ENCODE results near the gene GGACT. TPM values are rescaled to one million over a fixed set of nuclear protein-coding genes. Genes with fewer than 3 reads are reported as not detected.

Gene GGACT
- total RNA-seq, 2 donors from 2014 or later, result 4.9 to 17.8 TPM

DNA sequence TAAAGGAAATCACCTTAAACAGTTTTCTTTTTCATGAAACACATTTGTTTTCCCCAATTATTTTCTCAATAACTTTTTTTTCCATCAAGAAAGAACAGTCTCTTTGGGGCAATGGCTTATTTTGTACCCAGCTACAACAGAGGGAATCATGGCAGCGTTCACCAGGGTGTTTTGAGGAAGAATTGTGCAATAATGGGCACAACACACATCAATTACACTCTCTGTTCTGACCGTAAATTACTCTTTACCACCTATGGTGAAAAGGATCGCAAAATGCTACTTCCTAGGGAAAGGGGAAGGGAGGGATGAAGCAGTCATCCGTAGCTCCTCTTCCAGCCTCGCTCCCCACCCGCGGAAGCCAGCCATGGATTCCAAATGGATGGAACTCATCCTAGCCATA is 47.4 kb upstream of the GGACT start:
- 89 to 96% methylated on average over 7 of the region's 7 CpGs for WGBS, 2 donors
- no peak overlapping the region for H3K27ac ChIP-seq
- H3K4me3 ChIP-seq, result no peak overlapping the region
- H3K27me3 ChIP-seq, result no peaks in the 10 kb centered on the region
- no peaks in the 10 kb centered on the region for H3K4me1 ChIP-seq
- no peak for ATAC-seq
- intact Hi-C loops (cut with DNase I), result no loop called here
- H3K9me3 ChIP-seq, result no peaks in the 10 kb centered on the region
- TF ChIP-seq POLR2A (IDR thresholded peaks at IDR 0.05), result no peak
- TF ChIP-seq, protein P1, sequence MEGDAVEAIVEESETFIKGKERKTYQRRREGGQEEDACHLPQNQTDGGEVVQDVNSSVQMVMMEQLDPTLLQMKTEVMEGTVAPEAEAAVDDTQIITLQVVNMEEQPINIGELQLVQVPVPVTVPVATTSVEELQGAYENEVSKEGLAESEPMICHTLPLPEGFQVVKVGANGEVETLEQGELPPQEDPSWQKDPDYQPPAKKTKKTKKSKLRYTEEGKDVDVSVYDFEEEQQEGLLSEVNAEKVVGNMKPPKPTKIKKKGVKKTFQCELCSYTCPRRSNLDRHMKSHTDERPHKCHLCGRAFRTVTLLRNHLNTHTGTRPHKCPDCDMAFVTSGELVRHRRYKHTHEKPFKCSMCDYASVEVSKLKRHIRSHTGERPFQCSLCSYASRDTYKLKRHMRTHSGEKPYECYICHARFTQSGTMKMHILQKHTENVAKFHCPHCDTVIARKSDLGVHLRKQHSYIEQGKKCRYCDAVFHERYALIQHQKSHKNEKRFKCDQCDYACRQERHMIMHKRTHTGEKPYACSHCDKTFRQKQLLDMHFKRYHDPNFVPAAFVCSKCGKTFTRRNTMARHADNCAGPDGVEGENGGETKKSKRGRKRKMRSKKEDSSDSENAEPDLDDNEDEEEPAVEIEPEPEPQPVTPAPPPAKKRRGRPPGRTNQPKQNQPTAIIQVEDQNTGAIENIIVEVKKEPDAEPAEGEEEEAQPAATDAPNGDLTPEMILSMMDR (IDR thresholded peaks at IDR 0.05), result no peak
- peaks cover 0 to 14% of the 10 kb centered on the region in 2 donors for H3K36me3 ChIP-seq (replicated peaks in 1 of 2; ENCODE audit: insufficient read depth in 1 of 2, low read depth in 2 of 2)
- no peak for DNase-seq

GRCh38 chr13:100634696-100635095 is 46.1 kb upstream of the GGACT start:
- DNase-seq (no peak), ATAC-seq (no peak)
- no peak overlapping the region for H3K4me3 ChIP-seq
- H3K4me1 ChIP-seq, result no peaks in the 10 kb centered on the region
- WGBS, 2 donors, result 84 to 93% methylated on average over 12 of the region's 12 CpGs
- H3K36me3 ChIP-seq (replicated peaks in 1 of 2; ENCODE audit: insufficient read depth in 1 of 2, low read depth in 2 of 2), result peaks cover 0 to 14% of the 10 kb centered on the region in 2 donors
- intact Hi-C loops (cut with DNase I), result no loop called here
- no peaks in the 10 kb centered on the region for H3K27me3 ChIP-seq
- no peak for TF ChIP-seq POLR2A (IDR thresholded peaks at IDR 0.05)
- TF ChIP-seq, protein P1 (IDR thresholded peaks at IDR 0.05), result no peak
- no peaks in the 10 kb centered on the region for H3K9me3 ChIP-seq
- no peak overlapping the region for H3K27ac ChIP-seq

GRCh38 chr13:100633461-100633860 is 44.9 kb upstream of the GGACT start:
- 44 to 92% methylated on average over 2 of the region's 2 CpGs for WGBS, 2 donors
- peaks cover 0 to 14% of the 10 kb centered on the region in 2 donors for H3K36me3 ChIP-seq (replicated peaks in 1 of 2; ENCODE audit: insufficient read depth in 1 of 2, low read depth in 2 of 2)
- H3K9me3 ChIP-seq, result no peaks in the 10 kb centered on the region
- no peaks in the 10 kb centered on the region for H3K4me1 ChIP-seq
- ATAC-seq (no peak), DNase-seq (no peak)
- TF ChIP-seq POLR2A (IDR thresholded peaks at IDR 0.05), result no peak
- TF ChIP-seq, protein P1 (IDR thresholded peaks at IDR 0.05), result no peak
- H3K27ac ChIP-seq, result no peak overlapping the region
- H3K27me3 ChIP-seq, result no peaks in the 10 kb centered on the region
- no peak overlapping the region for H3K4me3 ChIP-seq
- intact Hi-C loops (cut with DNase I), result no loop called here

- Histone ChIP-seq H3K4me3 (no peak overlapping the region), H3K9me3 (no peaks in the 10 kb centered on the region), H3K27ac (no peak overlapping the region), H3K36me3 (replicated peaks in 1 of 2; ENCODE audit: insufficient read depth in 1 of 2, low read depth in 2 of 2) (peaks cover 6 to 7% of the 10 kb centered on the region in 2 donors), H3K27me3 (no peaks in the 10 kb centered on the region), H3K4me1 (no peaks in the 10 kb centered on the region)
- ATAC-seq (no peak), DNase-seq (no peak)
- 86% methylated on average over 8 of the region's 8 CpGs for WGBS, 2 donors
- TF ChIP-seq, protein P1 (IDR thresholded peaks at IDR 0.05), result no peak
- no peak for TF ChIP-seq POLR2A (IDR thresholded peaks at IDR 0.05)
- intact Hi-C loops (cut with DNase I), result no loop called here
Measured at GRCh38 chr13:100630555-100630954, 42.0 kb upstream of the GGACT start.

- peaks cover 6 to 8% of the 10 kb centered on the region in 2 donors for H3K36me3 ChIP-seq (replicated peaks in 1 of 2; ENCODE audit: insufficient read depth in 1 of 2, low read depth in 2 of 2)
- ATAC-seq (no peak), DNase-seq (no peak)
- intact Hi-C loops (cut with DNase I), result no loop called here
- H3K4me3 ChIP-seq, result no peak overlapping the region
- H3K27me3 ChIP-seq, result no peaks in the 10 kb centered on the region
- no peaks in the 10 kb centered on the region for H3K9me3 ChIP-seq
- WGBS, 2 donors, result 91 to 97% methylated on average over 14 to 15 of the region's 15 CpGs
- H3K27ac ChIP-seq, result no peak overlapping the region
- H3K4me1 ChIP-seq, result no peaks in the 10 kb centered on the region
- TF ChIP-seq, protein P1 (IDR thresholded peaks at IDR 0.05), result no peak
- no peak for TF ChIP-seq POLR2A (IDR thresholded peaks at IDR 0.05)
Measured at GRCh38 chr13:100627120-100627519, 38.5 kb upstream of the GGACT start.

Data from body of pancreas (tissue), 4 donors.